HepG2 (cell line): ENCODE data around the gene ZBTB46. TPM values are rescaled to one million over a fixed set of nuclear protein-coding genes. Genes with fewer than 3 reads are reported as not detected.

Experiments used
- BRD4 ChIP-seq: sonication (generic); formaldehyde crosslinking; IDR thresholded peaks from 2 replicates; pipeline ENCODE4 v1.4.0; 2020; ENCODE audit warnings: missing genetic modification reagents
- CHCHD3 ChIP-seq: sonication (generic); formaldehyde crosslinking; IDR thresholded peaks from 2 replicates; pipeline ENCODE4 v1.8.0; 2022; ENCODE audit warnings: mild to moderate bottlenecking, missing genetic modification reagents, moderate library complexity
- CREB1 ChIP-seq, 2 experiments: fragments of 450-650 bp in 1 of 2; IDR thresholded peaks; 2 replicates each; pipeline ENCODE4 v1.6.1; 2016 to 2017; ENCODE audit warnings: control low read depth in 1 of 2, mild to moderate bottlenecking in 1 of 2, missing compliant biosample characterization in 1 of 2, missing genetic modification characterization in 1 of 2
- FOSL1 ChIP-seq: sonication (generic); formaldehyde crosslinking; IDR thresholded peaks from 2 replicates; pipeline ENCODE4 v1.9.0; 2021; ENCODE audit warnings: missing genetic modification reagents, borderline replicate concordance
- HNRNPK ChIP-seq: fragments of 200-400 bp; formaldehyde crosslinking; IDR thresholded peaks from 2 replicates; pipeline ENCODE4 v1.6.1; 2018; ENCODE audit warnings: low read length, low read depth, moderate library complexity, mild to moderate bottlenecking; ENCODE audit not compliant: poor library complexity, severe bottlenecking
- KLF6 ChIP-seq: IDR thresholded peaks from 2 replicates; pipeline ENCODE4 v1.8.0; 2016; ENCODE audit warnings: missing biosample characterization, missing genetic modification reagents
- MTA3 ChIP-seq: sonication (generic); formaldehyde crosslinking; IDR thresholded peaks from 2 replicates; pipeline ENCODE4 v1.4.0; 2020; ENCODE audit warnings: missing genetic modification reagents
- NCOA5 ChIP-seq: sonication (generic); formaldehyde crosslinking; IDR thresholded peaks from 2 replicates; pipeline ENCODE4 v1.4.0; 2020; ENCODE audit warnings: missing genetic modification reagents
- NFATC3 ChIP-seq: sonication (generic); formaldehyde crosslinking; IDR thresholded peaks from 2 replicates; pipeline ENCODE4 v1.5.1; 2020; ENCODE audit warnings: mild to moderate bottlenecking, missing genetic modification reagents
- POLR2A ChIP-seq, 2 experiments: IDR thresholded peaks; 2 replicates each; pipeline ENCODE4 v1.6.1; 2011; ENCODE audit warnings: low read depth in 2 of 2, low read length in 2 of 2, mild to moderate bottlenecking in 1 of 2, moderate library complexity in 1 of 2; ENCODE audit not compliant: insufficient read depth in 1 of 2
- SP140L ChIP-seq: sonication (generic); formaldehyde crosslinking; IDR thresholded peaks from 2 replicates; pipeline ENCODE4 v1.4.0; 2020; ENCODE audit warnings: missing genetic modification reagents, borderline replicate concordance
- U2AF2 ChIP-seq: fragments of 200-400 bp; formaldehyde crosslinking; IDR thresholded peaks from 2 replicates; pipeline ENCODE4 v1.6.1; 2017; ENCODE audit warnings: low read depth, mild to moderate bottlenecking, low read length
- YEATS2 ChIP-seq: sonication (generic); formaldehyde crosslinking; IDR thresholded peaks from 2 replicates; pipeline ENCODE4 v1.4.0; 2020; ENCODE audit warnings: missing genetic modification reagents, borderline replicate concordance
- ZNF20 ChIP-seq: sonication (generic); formaldehyde crosslinking; IDR thresholded peaks from 2 replicates; pipeline ENCODE4 v1.4.0; 2020; ENCODE audit warnings: mild to moderate bottlenecking, moderate library complexity, missing genetic modification reagents
- ZNF230 ChIP-seq: sonication (generic); formaldehyde crosslinking; IDR thresholded peaks from 2 replicates; pipeline ENCODE4 v1.4.0; 2020; ENCODE audit warnings: mild to moderate bottlenecking, missing genetic modification reagents
- ZNF383 ChIP-seq: sonication (generic); formaldehyde crosslinking; IDR thresholded peaks from 2 replicates; pipeline ENCODE4 v1.4.0; 2020; ENCODE audit warnings: missing genetic modification reagents, mild to moderate bottlenecking, borderline replicate concordance
- ZNF605 ChIP-seq: sonication (generic); formaldehyde crosslinking; IDR thresholded peaks from 2 replicates; pipeline ENCODE4 v1.8.0; 2022; ENCODE audit warnings: mild to moderate bottlenecking, missing genetic modification reagents
- ZNF703 ChIP-seq: sonication (generic); formaldehyde crosslinking; IDR thresholded peaks from 2 replicates; pipeline ENCODE4 v1.5.1; 2020; ENCODE audit warnings: missing genetic modification reagents, mild to moderate bottlenecking, moderate library complexity, borderline replicate concordance
- ZSCAN21 ChIP-seq: sonication (generic); formaldehyde crosslinking; IDR thresholded peaks from 2 replicates; pipeline ENCODE4 v1.8.0; 2022; ENCODE audit warnings: mild to moderate bottlenecking, missing genetic modification reagents, moderate library complexity, borderline replicate concordance
- polyA plus RNA-seq, 8 experiments: library from polyadenylated mRNA; depleted of rRNA in 3 of 8; stranded (reverse) in 7 of 8; unstranded in 1 of 8; fragments of >200 nt; fragmentation: Illumina TruSeq in 4 of 8; extraction: Trizol in 4 of 8; gene quantifications; 2 replicates each; pipeline versions ENCODE4 v1.2.1 to v1.2.3, GENCODE V29; 2011 to 2016; ENCODE audit warnings: low read depth in 4 of 8, missing spikeins in 1 of 8, mixed read lengths in 1 of 8; ENCODE audit not compliant: insufficient read depth in 1 of 8
- total RNA-seq, 5 experiments: library from RNA; depleted of rRNA; stranded (reverse); fragments of >200 nt; fragmentation: Illumina TruSeq; extraction: Trizol; gene quantifications; 2 replicates each; pipeline ENCODE4 v1.2.3, GENCODE V29; 2016; ENCODE audit warnings: low read depth in 1 of 5
- TF ChIP-seq, protein P1 (sequence below): sonication (generic); formaldehyde crosslinking; IDR thresholded peaks from 2 replicates; pipeline ENCODE4 v1.5.0; 2020; ENCODE audit warnings: mild to moderate bottlenecking, missing genetic modification reagents
- TF ChIP-seq, protein P2 (sequence below): IDR thresholded peaks from 2 replicates; pipeline ENCODE4 v1.6.1; 2016; ENCODE audit warnings: missing compliant biosample characterization, missing genetic modification reagents, borderline replicate concordance
- TF ChIP-seq, protein P3 (sequence below): IDR thresholded peaks from 2 replicates; pipeline ENCODE4 v1.6.1; 2016; ENCODE audit warnings: mild to moderate bottlenecking
- TF ChIP-seq, protein P4 (sequence below): sonication (generic); formaldehyde crosslinking; IDR thresholded peaks from 2 replicates; pipeline ENCODE4 v1.8.1; 2023; ENCODE audit warnings: missing genetic modification reagents, mild to moderate bottlenecking, borderline replicate concordance

ZBTB46 gene
- total and polyA plus RNA-seq, 2 of the 13 experiments (the other 11 are each of a cell fraction or from before 2014, with no cell fraction given) = 1.6 to 13.5 TPM

DNA sequence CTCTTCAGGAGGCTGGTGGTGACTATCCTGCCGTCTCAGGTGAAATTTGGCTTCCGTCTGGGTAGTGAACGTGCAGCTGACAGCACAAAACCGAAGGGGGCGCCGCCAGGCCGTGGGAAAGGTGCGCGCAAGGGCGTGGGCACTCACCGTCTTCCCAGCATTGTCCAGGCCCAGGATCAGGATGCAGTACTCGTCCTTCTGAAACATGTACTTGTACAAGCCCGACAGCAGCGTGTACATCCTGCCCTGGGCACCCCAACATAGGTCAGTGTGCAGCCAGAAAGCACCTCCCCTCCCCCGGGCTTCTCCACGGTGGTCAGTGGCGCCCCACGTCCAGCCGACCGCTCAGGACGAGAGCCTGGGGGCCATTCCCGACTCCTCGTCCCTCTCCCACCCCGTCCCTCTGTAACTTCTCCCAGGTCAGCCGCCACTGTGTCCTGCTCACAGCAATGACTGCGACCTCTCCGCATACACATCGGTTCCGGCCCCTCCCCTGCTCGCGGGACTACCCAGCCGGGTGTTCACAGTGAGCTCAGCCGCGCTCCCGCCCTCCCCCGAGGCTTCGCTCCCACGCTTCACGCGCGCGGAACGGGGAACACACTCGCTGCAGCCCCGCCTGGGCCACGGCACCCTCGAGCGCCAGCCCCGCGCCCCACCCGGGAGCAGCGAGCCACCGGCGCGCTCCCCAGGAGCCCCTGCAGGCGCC lies 124.1 kb downstream of the ZBTB46 start (continued):
- TF ChIP-seq HNRNPK = no peak
- no peak for TF ChIP-seq MTA3 (CRISPR knock-in tag)
- no peak for TF ChIP-seq SP140L (CRISPR knock-in tag)
- TF ChIP-seq KLF6 (CRISPR knock-in tag) = peak; percentile 76
- 0 out of 2 replicates have a peak, but pooled peaks have one; percentile 2 for TF ChIP-seq CREB1 (IDR thresholded peaks at IDR 0.05)
- no peak for TF ChIP-seq CREB1 (CRISPR knock-in tag; IDR thresholded peaks at IDR 0.05)
- peak; percentile 64; the same call in 1 of the 2 replicates for TF ChIP-seq CHCHD3
- TF ChIP-seq NCOA5 (CRISPR knock-in tag) = no peak
- TF ChIP-seq, protein P1, sequence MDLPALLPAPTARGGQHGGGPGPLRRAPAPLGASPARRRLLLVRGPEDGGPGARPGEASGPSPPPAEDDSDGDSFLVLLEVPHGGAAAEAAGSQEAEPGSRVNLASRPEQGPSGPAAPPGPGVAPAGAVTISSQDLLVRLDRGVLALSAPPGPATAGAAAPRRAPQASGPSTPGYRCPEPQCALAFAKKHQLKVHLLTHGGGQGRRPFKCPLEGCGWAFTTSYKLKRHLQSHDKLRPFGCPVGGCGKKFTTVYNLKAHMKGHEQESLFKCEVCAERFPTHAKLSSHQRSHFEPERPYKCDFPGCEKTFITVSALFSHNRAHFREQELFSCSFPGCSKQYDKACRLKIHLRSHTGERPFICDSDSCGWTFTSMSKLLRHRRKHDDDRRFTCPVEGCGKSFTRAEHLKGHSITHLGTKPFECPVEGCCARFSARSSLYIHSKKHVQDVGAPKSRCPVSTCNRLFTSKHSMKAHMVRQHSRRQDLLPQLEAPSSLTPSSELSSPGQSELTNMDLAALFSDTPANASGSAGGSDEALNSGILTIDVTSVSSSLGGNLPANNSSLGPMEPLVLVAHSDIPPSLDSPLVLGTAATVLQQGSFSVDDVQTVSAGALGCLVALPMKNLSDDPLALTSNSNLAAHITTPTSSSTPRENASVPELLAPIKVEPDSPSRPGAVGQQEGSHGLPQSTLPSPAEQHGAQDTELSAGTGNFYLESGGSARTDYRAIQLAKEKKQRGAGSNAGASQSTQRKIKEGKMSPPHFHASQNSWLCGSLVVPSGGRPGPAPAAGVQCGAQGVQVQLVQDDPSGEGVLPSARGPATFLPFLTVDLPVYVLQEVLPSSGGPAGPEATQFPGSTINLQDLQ (CRISPR knock-in tag) = 0 out of 2 replicates have a peak, but pooled peaks have one; percentile 64
- TF ChIP-seq, protein P2, sequence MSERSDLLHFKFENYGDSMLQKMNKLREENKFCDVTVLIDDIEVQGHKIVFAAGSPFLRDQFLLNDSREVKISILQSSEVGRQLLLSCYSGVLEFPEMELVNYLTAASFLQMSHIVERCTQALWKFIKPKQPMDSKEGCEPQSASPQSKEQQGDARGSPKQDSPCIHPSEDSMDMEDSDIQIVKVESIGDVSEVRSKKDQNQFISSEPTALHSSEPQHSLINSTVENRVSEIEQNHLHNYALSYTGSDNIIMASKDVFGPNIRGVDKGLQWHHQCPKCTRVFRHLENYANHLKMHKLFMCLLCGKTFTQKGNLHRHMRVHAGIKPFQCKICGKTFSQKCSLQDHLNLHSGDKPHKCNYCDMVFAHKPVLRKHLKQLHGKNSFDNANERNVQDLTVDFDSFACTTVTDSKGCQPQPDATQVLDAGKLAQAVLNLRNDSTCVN (CRISPR knock-in tag) = no peak
- no peak; the same call in 1 of the 2 replicates for TF ChIP-seq ZNF703 (CRISPR knock-in tag)
- peak; percentile 66; the same call in 1 of the 2 replicates for TF ChIP-seq ZSCAN21 (CRISPR knock-in tag)
- peak; percentile 75 for TF ChIP-seq YEATS2
- no peak for TF ChIP-seq FOSL1 (CRISPR knock-in tag)
- TF ChIP-seq NFATC3 (CRISPR knock-in tag) = no peak
- TF ChIP-seq, protein P3, sequence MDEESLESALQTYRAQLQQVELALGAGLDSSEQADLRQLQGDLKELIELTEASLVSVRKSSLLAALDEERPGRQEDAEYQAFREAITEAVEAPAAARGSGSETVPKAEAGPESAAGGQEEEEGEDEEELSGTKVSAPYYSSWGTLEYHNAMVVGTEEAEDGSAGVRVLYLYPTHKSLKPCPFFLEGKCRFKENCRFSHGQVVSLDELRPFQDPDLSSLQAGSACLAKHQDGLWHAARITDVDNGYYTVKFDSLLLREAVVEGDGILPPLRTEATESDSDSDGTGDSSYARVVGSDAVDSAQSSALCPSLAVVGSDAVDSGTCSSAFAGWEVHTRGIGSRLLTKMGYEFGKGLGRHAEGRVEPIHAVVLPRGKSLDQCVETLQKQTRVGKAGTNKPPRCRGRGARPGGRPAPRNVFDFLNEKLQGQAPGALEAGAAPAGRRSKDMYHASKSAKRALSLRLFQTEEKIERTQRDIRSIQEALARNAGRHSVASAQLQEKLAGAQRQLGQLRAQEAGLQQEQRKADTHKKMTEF (CRISPR knock-in tag) = no peak
- TF ChIP-seq, protein P4, sequence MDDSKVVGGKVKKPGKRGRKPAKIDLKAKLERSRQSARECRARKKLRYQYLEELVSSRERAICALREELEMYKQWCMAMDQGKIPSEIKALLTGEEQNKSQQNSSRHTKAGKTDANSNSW (CRISPR knock-in tag) = no peak
- peak; percentile 6; the same call in 1 of the 2 replicates for TF ChIP-seq ZNF230 (CRISPR knock-in tag)
- TF ChIP-seq POLR2A (IDR thresholded peaks at IDR 0.05; ENCODE audit: insufficient read depth in 1 of 2, low read depth in 2 of 2, low read length in 2 of 2) = peak in 1 of 2 experiments; percentile 43; a peak in 1 of 4 replicates
- TF ChIP-seq ZNF605 (CRISPR knock-in tag) = peak; percentile 21; the same call in 1 of the 2 replicates
- TF ChIP-seq BRD4 (CRISPR knock-in tag) = peak; percentile 33; the same call in 1 of the 2 replicates
- TF ChIP-seq ZNF383 = peak; percentile 26; the same call in 1 of the 2 replicates
- TF ChIP-seq ZNF20 = no peak
- no peak for TF ChIP-seq U2AF2
